Measurements from ENCODE around the gene SKI.

Gene SKI

GRCh38 chr1:2347409-2347785, 119.3 kb downstream of the SKI start:
- no peak for DNase-seq (ENCODE audit: low read depth)
- H3K4me3 ChIP-seq (ENCODE audit: low read depth, low read length): no peak overlapping the region
- no peak for TF ChIP-seq CTCF (conservative IDR thresholded peaks at IDR 0.05; ENCODE audit: low read depth, low read length)

GRCh38 chr1:2347896-2348295, 119.8 kb downstream of the SKI start:
- no peak for DNase-seq (ENCODE audit: low read depth)
- H3K4me3 ChIP-seq (ENCODE audit: low read depth, low read length): no peak overlapping the region
- TF ChIP-seq CTCF (conservative IDR thresholded peaks at IDR 0.05; ENCODE audit: low read depth, low read length): no peak

GRCh38 chr1:2348346-2349325, 120.5 kb downstream of the SKI start:
- H3K4me3 ChIP-seq (ENCODE audit: low read depth, low read length): no peak overlapping the region
- no peak for DNase-seq (ENCODE audit: low read depth)
- no peak for TF ChIP-seq CTCF (conservative IDR thresholded peaks at IDR 0.05; ENCODE audit: low read depth, low read length)

DNA sequence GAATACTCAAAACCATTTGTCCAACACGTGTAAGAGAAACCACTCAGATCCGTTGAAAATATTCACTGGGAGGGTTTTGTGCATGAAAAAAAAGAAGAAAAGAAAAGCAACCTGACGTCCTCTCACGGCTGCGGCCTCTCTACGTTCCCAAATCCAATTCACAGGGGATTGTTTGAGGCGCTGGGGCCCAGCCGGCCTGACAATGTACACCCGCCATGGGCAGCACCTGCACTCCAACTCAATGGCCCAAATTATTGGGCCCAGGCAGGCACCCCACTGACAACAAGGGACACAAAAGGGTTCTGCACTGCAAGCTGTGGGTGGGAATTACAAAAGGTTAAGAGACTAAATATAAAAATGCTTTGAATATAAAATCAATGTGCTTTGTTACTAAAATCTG, 121.7 kb downstream of the SKI start:
- DNase-seq (ENCODE audit: low read depth): no peak
- no peak for TF ChIP-seq CTCF (conservative IDR thresholded peaks at IDR 0.05; ENCODE audit: low read depth, low read length)
- H3K4me3 ChIP-seq (ENCODE audit: low read depth, low read length): no peak overlapping the region

DNA sequence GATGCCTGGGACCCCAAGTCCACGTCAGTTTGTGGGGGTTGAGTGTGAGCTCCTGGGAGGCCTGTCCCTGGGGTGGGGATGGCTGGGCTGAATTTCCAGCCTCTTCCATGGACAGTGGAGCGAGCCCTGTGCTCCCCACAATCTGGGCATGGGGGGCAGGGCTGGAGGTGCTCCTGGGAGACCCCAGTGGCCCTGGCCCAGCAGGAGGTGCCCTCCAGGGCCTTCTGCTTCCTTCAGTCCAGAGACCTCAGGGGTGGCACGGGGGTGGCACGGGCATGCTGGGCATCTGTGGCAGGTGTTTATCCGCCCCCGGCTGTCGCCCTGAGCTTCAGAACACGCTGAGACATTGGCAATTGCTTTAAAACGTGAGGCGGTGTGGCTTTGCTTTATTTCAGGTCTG, 122.4 kb downstream of the SKI start:
- no peak for DNase-seq (ENCODE audit: low read depth)
- no peak for TF ChIP-seq CTCF (conservative IDR thresholded peaks at IDR 0.05; ENCODE audit: low read depth, low read length)

DNA sequence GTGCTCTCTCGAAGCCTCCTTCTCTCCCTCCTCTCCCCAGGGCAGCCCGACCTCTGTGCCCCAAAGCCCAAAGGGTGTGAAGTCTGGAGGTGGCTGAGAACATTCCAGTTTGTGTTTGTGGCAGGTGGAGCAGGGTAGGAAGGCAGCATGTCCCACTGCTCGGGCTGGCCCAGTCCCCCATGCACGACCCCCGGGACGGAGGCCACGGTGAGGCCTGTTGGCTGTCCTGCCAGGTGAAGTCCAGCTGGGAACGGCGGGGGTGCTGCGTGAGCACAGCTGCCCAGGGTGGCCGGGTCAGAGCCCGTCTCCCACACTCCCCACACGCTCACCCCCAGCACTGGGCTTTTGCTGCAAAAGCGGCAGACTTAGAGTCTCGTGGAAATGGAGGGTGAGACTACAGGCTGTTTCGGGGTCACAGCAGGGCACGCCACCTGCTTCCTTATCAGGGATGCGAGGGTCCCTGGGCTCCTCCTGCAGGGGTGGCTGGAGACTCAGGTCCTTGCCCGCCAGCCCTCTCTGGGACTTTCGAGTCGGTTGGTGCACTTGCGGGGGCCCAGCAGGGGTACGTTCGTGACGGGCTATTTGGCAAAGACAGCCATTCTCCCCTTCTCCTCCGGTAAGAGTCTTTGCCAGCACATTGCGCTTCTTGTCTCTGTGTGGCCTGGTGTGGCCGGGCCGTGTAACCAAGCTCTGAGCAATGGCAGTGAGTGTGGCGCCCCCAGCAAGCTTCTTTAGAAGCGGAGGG, 123.0 kb downstream of the SKI start:
- no peak for TF ChIP-seq CTCF (conservative IDR thresholded peaks at IDR 0.05; ENCODE audit: low read depth, low read length)
- H3K4me3 ChIP-seq (ENCODE audit: low read depth, low read length): no peak overlapping the region
- DNase-seq (ENCODE audit: low read depth): no peak

More for the DNA sequence above, 122.4 kb downstream of the SKI start:
- H3K4me3 ChIP-seq (ENCODE audit: low read depth, low read length): no peak overlapping the region

All from choroid plexus epithelial cell (primary cell).